HepG2 (cell line): ENCODE results near the gene ZNF26. TPM values are rescaled to one million over a fixed set of nuclear protein-coding genes. Genes with fewer than 3 reads are reported as not detected.
A peak's percentile ranks its signal among the peaks of the same experiment; 100 is the strongest.

Experiments used
- ATF5 ChIP-seq: sonication (generic); formaldehyde crosslinking; IDR thresholded peaks from 2 replicates; pipeline ENCODE4 v1.4.0; 2020; ENCODE audit warnings: mild to moderate bottlenecking, low read depth, missing genetic modification reagents
- EHMT2 ChIP-seq: fragments of 200-600 bp; sonication (generic); IDR thresholded peaks from 2 replicates; pipeline ENCODE4 v1.7.0; 2017; ENCODE audit warnings: antibody characterized with exemption, low read depth, low read length, borderline replicate concordance
- IKZF1 ChIP-seq: fragments of 450-650 bp; IDR thresholded peaks from 2 replicates; pipeline ENCODE4 v1.7.1; 2016
- KLF13 ChIP-seq: sonication (generic); formaldehyde crosslinking; IDR thresholded peaks from 2 replicates; pipeline ENCODE4 v1.4.0; 2020; ENCODE audit warnings: mild to moderate bottlenecking, missing genetic modification reagents
- MLLT10 ChIP-seq: sonication (generic); formaldehyde crosslinking; IDR thresholded peaks from 2 replicates; pipeline ENCODE4 v1.4.0; 2020; ENCODE audit warnings: missing genetic modification reagents
- NFKB2 ChIP-seq: sonication (generic); formaldehyde crosslinking; IDR thresholded peaks from 2 replicates; pipeline ENCODE4 v1.4.0; 2020; ENCODE audit warnings: missing genetic modification reagents, borderline replicate concordance
- PHF20 ChIP-seq: sonication (generic); formaldehyde crosslinking; IDR thresholded peaks from 2 replicates; pipeline ENCODE4 v1.5.0; 2020; ENCODE audit warnings: mild to moderate bottlenecking, missing genetic modification reagents
- REL ChIP-seq: sonication (generic); formaldehyde crosslinking; conservative IDR thresholded peaks from 2 replicates; pipeline ENCODE4 v1.8.0; 2022; ENCODE audit warnings: mild to moderate bottlenecking, missing genetic modification reagents, moderate library complexity
- RFX3 ChIP-seq: IDR thresholded peaks from 2 replicates; pipeline ENCODE4 v1.6.1; 2016; ENCODE audit warnings: missing biosample characterization, missing genetic modification reagents
- SIN3B ChIP-seq: fragments of 150-350 bp; IDR thresholded peaks from 2 replicates; pipeline ENCODE4 v1.6.1; 2014; ENCODE audit warnings: low read length
- SMAD9 ChIP-seq: sonication (generic); formaldehyde crosslinking; IDR thresholded peaks from 2 replicates; pipeline ENCODE4 v1.5.1; 2020; ENCODE audit warnings: mild to moderate bottlenecking, missing genetic modification reagents
- TOPORS ChIP-seq: sonication (generic); formaldehyde crosslinking; IDR thresholded peaks from 2 replicates; pipeline ENCODE4 v1.8.0; 2023; ENCODE audit warnings: mild to moderate bottlenecking, missing genetic modification reagents
- UBTF ChIP-seq: sonication (generic); formaldehyde crosslinking; IDR thresholded peaks from 2 replicates; pipeline ENCODE4 v1.4.0; 2020; ENCODE audit warnings: mild to moderate bottlenecking, missing genetic modification reagents
- XBP1 ChIP-seq: sonication (generic); formaldehyde crosslinking; IDR thresholded peaks from 2 replicates; pipeline ENCODE4 v1.5.0; 2020; ENCODE audit warnings: missing genetic modification reagents
- YY1 ChIP-seq: IDR thresholded peaks from 2 replicates; pipeline ENCODE4 v1.6.1; 2011; ENCODE audit warnings: low read length, low read depth, moderate library complexity, mild to moderate bottlenecking; ENCODE audit not compliant: insufficient read depth, insufficient replicate concordance
- ZC3H13 ChIP-seq: sonication (generic); formaldehyde crosslinking; IDR thresholded peaks from 2 replicates; pipeline ENCODE4 v1.8.1; 2023; ENCODE audit warnings: mild to moderate bottlenecking, missing genetic modification reagents, moderate library complexity
- ZNF207 ChIP-seq: fragments of 450-650 bp; IDR thresholded peaks from 2 replicates; pipeline ENCODE4 v1.6.1; 2016; ENCODE audit warnings: antibody characterized with exemption, borderline replicate concordance
- ZNF343 ChIP-seq: sonication (generic); formaldehyde crosslinking; IDR thresholded peaks from 2 replicates; pipeline ENCODE4 v1.4.0; 2020; ENCODE audit warnings: mild to moderate bottlenecking, missing genetic modification reagents
- ZNF670 ChIP-seq: sonication (generic); formaldehyde crosslinking; IDR thresholded peaks from 2 replicates; pipeline ENCODE4 v1.8.0; 2022; ENCODE audit warnings: mild to moderate bottlenecking, missing genetic modification reagents, borderline replicate concordance
- ZNF7 ChIP-seq: IDR thresholded peaks from 2 replicates; pipeline ENCODE4 v1.6.1; 2016; ENCODE audit warnings: missing biosample characterization, missing genetic modification reagents
- ZNF75D ChIP-seq: sonication (generic); formaldehyde crosslinking; IDR thresholded peaks from 2 replicates; pipeline ENCODE4 v1.8.1; 2023; ENCODE audit warnings: missing genetic modification reagents, mild to moderate bottlenecking, borderline replicate concordance
- ZSCAN20 ChIP-seq: sonication (generic); formaldehyde crosslinking; IDR thresholded peaks from 2 replicates; pipeline ENCODE4 v1.4.0; 2020; ENCODE audit warnings: missing genetic modification reagents, mild to moderate bottlenecking, borderline replicate concordance
- polyA plus RNA-seq, 8 experiments: library from polyadenylated mRNA; depleted of rRNA in 3 of 8; stranded (reverse) in 7 of 8; unstranded in 1 of 8; fragments of >200 nt; fragmentation: Illumina TruSeq in 4 of 8; extraction: Trizol in 4 of 8; gene quantifications; 2 replicates each; pipeline versions ENCODE4 v1.2.1 to v1.2.3, GENCODE V29; 2011 to 2016; ENCODE audit warnings: low read depth in 4 of 8, missing spikeins in 1 of 8, mixed read lengths in 1 of 8; ENCODE audit not compliant: insufficient read depth in 1 of 8
- total RNA-seq, 5 experiments: library from RNA; depleted of rRNA; stranded (reverse); fragments of >200 nt; fragmentation: Illumina TruSeq; extraction: Trizol; gene quantifications; 2 replicates each; pipeline ENCODE4 v1.2.3, GENCODE V29; 2016; ENCODE audit warnings: low read depth in 1 of 5
- TF ChIP-seq, protein P1 (sequence below): sonication (generic); formaldehyde crosslinking; conservative IDR thresholded peaks from 2 replicates; pipeline ENCODE4 v1.4.0; 2020; ENCODE audit warnings: missing genetic modification reagents
- TF ChIP-seq, protein P2 (sequence below), 2 experiments: sonication (generic) in 1 of 2; formaldehyde crosslinking in 1 of 2; IDR thresholded peaks; 2 replicates each; pipeline versions ENCODE4 v1.4.0 to v1.6.1; 2018 to 2020; ENCODE audit warnings: missing genetic modification reagents in 2 of 2, borderline replicate concordance in 1 of 2, low read depth in 1 of 2, mild to moderate bottlenecking in 1 of 2, missing biosample characterization in 1 of 2

ZNF26 gene
- total and polyA plus RNA-seq, 2 of the 13 experiments (the other 11 are each of a cell fraction or from before 2014, with no cell fraction given) = 3.8 to 6.5 TPM

GRCh38 chr12:132986001-132986884 lies at the start of gene ZNF26 (continued):
- peak; percentile 51; the same call in 1 of the 2 replicates for TF ChIP-seq ZNF343 (CRISPR knock-in tag)
- TF ChIP-seq, protein P1, sequence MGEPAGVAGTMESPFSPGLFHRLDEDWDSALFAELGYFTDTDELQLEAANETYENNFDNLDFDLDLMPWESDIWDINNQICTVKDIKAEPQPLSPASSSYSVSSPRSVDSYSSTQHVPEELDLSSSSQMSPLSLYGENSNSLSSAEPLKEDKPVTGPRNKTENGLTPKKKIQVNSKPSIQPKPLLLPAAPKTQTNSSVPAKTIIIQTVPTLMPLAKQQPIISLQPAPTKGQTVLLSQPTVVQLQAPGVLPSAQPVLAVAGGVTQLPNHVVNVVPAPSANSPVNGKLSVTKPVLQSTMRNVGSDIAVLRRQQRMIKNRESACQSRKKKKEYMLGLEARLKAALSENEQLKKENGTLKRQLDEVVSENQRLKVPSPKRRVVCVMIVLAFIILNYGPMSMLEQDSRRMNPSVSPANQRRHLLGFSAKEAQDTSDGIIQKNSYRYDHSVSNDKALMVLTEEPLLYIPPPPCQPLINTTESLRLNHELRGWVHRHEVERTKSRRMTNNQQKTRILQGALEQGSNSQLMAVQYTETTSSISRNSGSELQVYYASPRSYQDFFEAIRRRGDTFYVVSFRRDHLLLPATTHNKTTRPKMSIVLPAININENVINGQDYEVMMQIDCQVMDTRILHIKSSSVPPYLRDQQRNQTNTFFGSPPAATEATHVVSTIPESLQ (CRISPR knock-in tag) = no peak
- TF ChIP-seq, protein P2, sequence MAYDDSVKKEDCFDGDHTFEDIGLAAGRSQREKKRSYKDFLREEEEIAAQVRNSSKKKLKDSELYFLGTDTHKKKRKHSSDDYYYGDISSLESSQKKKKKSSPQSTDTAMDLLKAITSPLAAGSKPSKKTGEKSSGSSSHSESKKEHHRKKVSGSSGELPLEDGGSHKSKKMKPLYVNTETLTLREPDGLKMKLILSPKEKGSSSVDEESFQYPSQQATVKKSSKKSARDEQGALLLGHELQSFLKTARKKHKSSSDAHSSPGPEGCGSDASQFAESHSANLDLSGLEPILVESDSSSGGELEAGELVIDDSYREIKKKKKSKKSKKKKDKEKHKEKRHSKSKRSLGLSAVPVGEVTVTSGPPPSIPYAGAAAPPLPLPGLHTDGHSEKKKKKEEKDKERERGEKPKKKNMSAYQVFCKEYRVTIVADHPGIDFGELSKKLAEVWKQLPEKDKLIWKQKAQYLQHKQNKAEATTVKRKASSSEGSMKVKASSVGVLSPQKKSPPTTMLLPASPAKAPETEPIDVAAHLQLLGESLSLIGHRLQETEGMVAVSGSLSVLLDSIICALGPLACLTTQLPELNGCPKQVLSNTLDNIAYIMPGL (CRISPR knock-in tag; IDR thresholded peaks at IDR 0.05; ENCODE audit: borderline replicate concordance in 1 of 2, low read depth in 1 of 2) = peak; percentile 42 to 78; a peak in 3 of 4 replicates
- no peak for TF ChIP-seq EHMT2
- TF ChIP-seq PHF20 (CRISPR knock-in tag) = peak; percentile 99
- no peak for TF ChIP-seq ATF5
- no peak for TF ChIP-seq RFX3 (CRISPR knock-in tag)
- no peak for TF ChIP-seq XBP1
- TF ChIP-seq ZNF670 (CRISPR knock-in tag) = peak; percentile 92
- TF ChIP-seq TOPORS (CRISPR knock-in tag) = no peak
- no peak for TF ChIP-seq SMAD9
- peak; percentile 84; the same call in 1 of the 2 replicates for TF ChIP-seq NFKB2
- no peak for TF ChIP-seq ZNF207
- TF ChIP-seq MLLT10 (CRISPR knock-in tag) = no peak
- peak; percentile 80 for TF ChIP-seq YY1
- no peak for TF ChIP-seq ZC3H13 (CRISPR knock-in tag)
- TF ChIP-seq ZSCAN20 (CRISPR knock-in tag) = no peak
- peak; percentile 69 for TF ChIP-seq SIN3B
- TF ChIP-seq UBTF = peak; percentile 81
- no peak for TF ChIP-seq KLF13 (CRISPR knock-in tag)
- no peak for TF ChIP-seq ZNF75D (CRISPR knock-in tag)
- TF ChIP-seq IKZF1 = no peak
- TF ChIP-seq ZNF7 = no peak
- 0 out of 2 replicates have a peak, but pooled peaks have one; percentile 44 for TF ChIP-seq REL (CRISPR knock-in tag)
